Measurements from ENCODE around the gene UNC80. TPM values are rescaled to one million over a fixed set of nuclear protein-coding genes. Genes with fewer than 3 reads are reported as not detected.
A peak's percentile ranks its signal among the peaks of the same experiment; 100 is the strongest.

Gene UNC80
- total RNA-seq, 1 donor from 2014 or later, result 2.8 TPM

DNA sequence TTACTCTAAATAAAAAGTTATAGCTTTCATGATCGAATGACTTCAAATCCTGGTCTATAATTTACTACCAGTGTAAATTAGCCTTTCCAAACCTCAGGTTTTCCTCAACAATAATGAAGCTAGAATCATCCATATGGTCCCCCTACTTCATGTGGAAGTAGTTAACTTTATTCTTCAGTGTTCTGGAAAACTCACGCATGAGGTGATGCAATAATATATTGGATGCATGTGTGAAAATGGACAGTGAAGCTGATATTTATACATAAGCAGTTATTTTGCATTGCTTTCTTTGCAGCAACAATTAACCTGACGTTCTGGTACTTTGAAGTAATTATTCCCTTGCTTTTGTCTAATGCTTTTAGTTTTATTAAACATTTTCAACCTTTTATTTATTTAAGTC lies 18.6 kb upstream of the UNC80 start:
- Mint-ChIP-seq H3K36me3 (ENCODE audit: low read depth) (peaks cover 2% of the 10 kb centered on the region), H3K4me1 (peaks cover 6% of the 10 kb centered on the region), H3K27me3 (ENCODE audit: low read depth) (no peaks in the 10 kb centered on the region), H3K4me3 (no peak overlapping the region), H3K9me3 (peaks cover 3% of the 10 kb centered on the region), H3K27ac (ENCODE audit: unreplicated experiment) (no peak overlapping the region)
- TF ChIP-seq CTCF (conservative IDR thresholded peaks at IDR 0.05), result no peak
- no peak for DNase-seq (ENCODE audit: low read depth, low spot score)

- DNase-seq (ENCODE audit: low read depth, low spot score), result no peak
- H3K27ac Mint-ChIP-seq (ENCODE audit: unreplicated experiment), result no peak overlapping the region
- peaks cover 19% of the 10 kb centered on the region for H3K4me1 Mint-ChIP-seq
- H3K36me3 Mint-ChIP-seq (ENCODE audit: low read depth), result peaks cover 2% of the 10 kb centered on the region
- H3K4me3 Mint-ChIP-seq, result no peak overlapping the region
- H3K9me3 Mint-ChIP-seq, result peaks cover 8% of the 10 kb centered on the region
- TF ChIP-seq CTCF (conservative IDR thresholded peaks at IDR 0.05), result no peak
- H3K27me3 Mint-ChIP-seq (ENCODE audit: low read depth), result no peaks in the 10 kb centered on the region
Observed at GRCh38 chr2:209757163-209757562, 14.5 kb upstream of the UNC80 start.

GRCh38 chr2:209761566-209761965 lies 10.1 kb upstream of the UNC80 start:
- Mint-ChIP-seq H3K27ac (ENCODE audit: unreplicated experiment) (no peak overlapping the region), H3K9me3 (peaks cover 5% of the 10 kb centered on the region), H3K4me1 (peaks cover 23% of the 10 kb centered on the region), H3K27me3 (ENCODE audit: low read depth) (no peaks in the 10 kb centered on the region), H3K36me3 (ENCODE audit: low read depth) (no peaks in the 10 kb centered on the region), H3K4me3 (peak overlapping the region; percentile 12)
- TF ChIP-seq CTCF (conservative IDR thresholded peaks at IDR 0.05), result no peak
- peak; percentile 19 for DNase-seq (ENCODE audit: low read depth, low spot score)

GRCh38 chr2:209762563-209762962 lies 9.1 kb upstream of the UNC80 start:
- no peak for DNase-seq (ENCODE audit: low read depth, low spot score)
- no peaks in the 10 kb centered on the region for H3K36me3 Mint-ChIP-seq (ENCODE audit: low read depth)
- no peak for TF ChIP-seq CTCF (conservative IDR thresholded peaks at IDR 0.05)
- no peak overlapping the region for H3K4me3 Mint-ChIP-seq
- no peak overlapping the region for H3K27ac Mint-ChIP-seq (ENCODE audit: unreplicated experiment)
- peaks cover 32% of the 10 kb centered on the region for H3K4me1 Mint-ChIP-seq
- H3K9me3 Mint-ChIP-seq, result peaks cover 5% of the 10 kb centered on the region
- no peaks in the 10 kb centered on the region for H3K27me3 Mint-ChIP-seq (ENCODE audit: low read depth)

DNA sequence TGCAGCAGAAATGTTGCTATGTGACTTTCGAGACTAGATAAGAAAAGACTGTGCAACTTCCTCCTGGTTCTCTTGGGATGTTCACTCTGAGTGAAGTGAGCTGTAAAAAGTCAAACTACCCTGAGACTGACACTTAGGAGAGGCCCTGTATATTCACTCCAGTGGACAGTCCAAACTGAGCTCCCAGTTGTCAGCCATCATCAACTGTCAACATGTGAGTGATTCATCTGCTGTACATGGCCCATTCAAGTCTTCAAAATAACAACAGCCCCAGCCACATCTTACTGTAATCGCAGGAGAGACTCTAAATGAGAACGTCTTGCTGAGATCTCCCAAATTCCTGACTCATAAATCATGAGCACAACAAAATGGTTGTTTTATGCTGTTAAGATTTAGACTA lies 8.5 kb upstream of the UNC80 start:
- no peak for DNase-seq (ENCODE audit: low read depth, low spot score)
- no peak overlapping the region for H3K4me3 Mint-ChIP-seq
- H3K27me3 Mint-ChIP-seq (ENCODE audit: low read depth), result no peaks in the 10 kb centered on the region

More for the DNA sequence above, 8.5 kb upstream of the UNC80 start:
- no peak for TF ChIP-seq CTCF (conservative IDR thresholded peaks at IDR 0.05)
- Mint-ChIP-seq H3K4me1 (peaks cover 36% of the 10 kb centered on the region), H3K27ac (ENCODE audit: unreplicated experiment) (no peak overlapping the region), H3K9me3 (peaks cover 5% of the 10 kb centered on the region), H3K36me3 (ENCODE audit: low read depth) (no peaks in the 10 kb centered on the region)

All from neural crest cell (in vitro differentiated cells).